GM12865 (cell line): ENCODE measurements around the gene HTR3D.

Source experiments
- DNase-seq: peaks from one replicate; pipeline ENCODE4 v3.0.0; 2010; ENCODE audit warnings: low read depth
- H3K4me3 ChIP-seq: 2 replicates; pipeline ENCODE4 v1.5.1; 2011; ENCODE audit warnings: mild to moderate bottlenecking, low read depth, low read length, control low read depth
- CTCF ChIP-seq: IDR thresholded peaks from 2 replicates; pipeline ENCODE4 v1.5.1; 2011; ENCODE audit warnings: low read length, control low read depth, low read depth, inconsistent platforms; ENCODE audit not compliant: insufficient read depth; ENCODE audit errors: missing control alignments

HTR3D gene

GRCh38 chr3:184031187-184031792 is at the start of gene HTR3D:
HTR3D (plus strand) TSS chr3:184031742; CDS start chr3:184031742, 0 bp downstream.
- TF ChIP-seq CTCF, result no peak
- DNase-seq, result no peak
- H3K4me3 ChIP-seq, result no peak within 1 kb of the TSS

- no peak for TF ChIP-seq CTCF
- no peak for DNase-seq
- H3K4me3 ChIP-seq, result no peak overlapping the region
Measured at GRCh38 chr3:183981990-183982644, 49.4 kb upstream of the HTR3D start.

GRCh38 chr3:183984127-183984740 is 47.3 kb upstream of the HTR3D start:
- no peak for TF ChIP-seq CTCF

GRCh38 chr3:183984749-183985729 is 46.5 kb upstream of the HTR3D start:
- no peak for DNase-seq
- TF ChIP-seq CTCF, result no peak
- no peak overlapping the region for H3K4me3 ChIP-seq

More at GRCh38 chr3:183984127-183984740, 47.3 kb upstream of the HTR3D start:
- H3K4me3 ChIP-seq, result no peak overlapping the region
- DNase-seq, result no peak

- no peak overlapping the region for H3K4me3 ChIP-seq
- no peak for DNase-seq
- no peak for TF ChIP-seq CTCF
Measured at GRCh38 chr3:183987000-183987600, 44.4 kb upstream of the HTR3D start.

GRCh38 chr3:183988216-183988790 is 43.2 kb upstream of the HTR3D start:
- no peak overlapping the region for H3K4me3 ChIP-seq
- no peak for TF ChIP-seq CTCF
- DNase-seq, result no peak
